GM21528 (cell line): Measurements from ENCODE around the gene JAKMIP2.
"Not testable (repeated sequence)": the region's sequence is repeated elsewhere in the genome, so short reads cannot be mapped to it uniquely, and the experiment has no call there.

ENCODE experiments used
- ATAC-seq: cut with Tn5 transposase; IDR thresholded peaks from one replicate; pipeline ENCODE4 v1.9.1; 2021; ENCODE audit warnings: mild to moderate bottlenecking, moderate library complexity; ENCODE audit not compliant: unreplicated experiment, low FRiP score

The JAKMIP2 gene

DNA sequence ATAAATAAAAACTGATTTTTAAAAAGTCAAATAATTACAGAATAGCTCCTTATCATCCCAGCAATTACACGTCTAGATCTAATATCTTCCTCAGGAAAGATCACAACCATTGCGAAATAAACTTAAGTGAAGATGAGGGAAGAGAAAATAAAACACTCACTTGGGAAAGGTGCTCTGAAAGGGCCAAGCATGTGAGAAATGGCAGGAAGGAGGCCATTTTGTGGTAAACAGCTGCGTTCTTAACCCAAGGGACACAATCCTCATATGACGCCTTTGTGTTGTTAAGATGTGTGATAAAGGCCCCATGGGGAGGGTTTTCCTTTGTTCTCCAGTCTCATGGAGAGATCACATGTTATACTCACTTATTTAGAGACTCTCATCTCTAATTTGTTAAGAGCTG lies 32.5 kb downstream of the JAKMIP2 start:
- no peak for ATAC-seq

DNA sequence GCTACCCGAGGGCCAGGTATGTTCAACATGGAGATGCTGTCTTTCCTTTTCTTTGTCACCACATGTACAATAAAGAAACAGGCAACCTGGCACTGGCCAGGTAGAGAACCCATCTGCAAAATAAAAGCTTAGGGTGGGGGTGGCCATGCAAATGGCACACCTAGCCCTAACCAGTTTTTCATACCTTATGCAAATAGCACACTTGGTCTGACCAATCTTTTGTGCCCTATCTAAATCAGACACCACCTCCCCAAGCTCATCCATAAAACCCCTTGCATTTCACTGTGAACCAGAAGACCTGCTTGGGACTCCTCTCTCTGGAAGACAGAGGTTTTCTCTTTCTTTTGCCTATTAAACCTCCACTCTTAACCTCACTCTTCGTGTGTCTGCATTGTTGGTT lies 33.9 kb downstream of the JAKMIP2 start:
- ATAC-seq: no peak

- ATAC-seq: no peak
These were observed 35.5 kb downstream of the JAKMIP2 start for GRCh38 chr5:147746986-147747385.

DNA sequence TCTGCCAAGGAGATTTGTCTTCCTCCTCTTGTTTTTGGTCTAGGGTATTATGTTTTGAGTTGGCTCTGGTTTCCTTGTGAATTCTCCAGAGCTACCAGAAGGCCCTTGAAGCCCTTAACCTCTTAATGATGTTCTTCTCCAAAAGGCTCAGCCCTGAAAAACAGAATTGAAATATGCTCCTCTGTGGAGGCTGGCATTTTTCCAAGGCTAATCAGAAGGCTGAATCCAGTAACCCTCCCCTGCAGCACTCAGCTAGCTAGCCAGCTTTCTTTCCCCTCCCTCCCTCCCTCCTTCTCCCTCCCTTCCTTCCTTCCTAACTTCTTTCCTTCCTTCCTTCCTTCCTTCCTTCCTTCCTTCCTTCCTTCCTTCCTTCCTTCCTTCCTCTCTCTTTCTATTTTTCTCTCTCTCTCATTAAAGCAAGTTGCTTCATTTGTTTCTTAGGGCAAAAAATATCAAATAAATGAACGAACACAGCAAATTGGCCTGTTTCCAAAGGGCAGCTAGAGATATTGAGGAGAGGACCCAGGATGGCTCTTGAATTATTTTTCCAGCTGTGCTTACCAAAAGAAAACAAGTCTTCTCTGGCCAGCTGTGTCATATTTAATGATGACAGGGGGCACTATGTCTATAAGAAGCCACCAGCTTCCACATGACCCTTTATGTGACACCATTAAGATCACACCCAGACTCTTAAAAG lies 38.7 kb downstream of the JAKMIP2 start:
- ATAC-seq: no peak

- no peak for ATAC-seq
These were observed 39.5 kb downstream of the JAKMIP2 start for GRCh38 chr5:147743012-147743411.

- ATAC-seq: no peak
These were observed 40.4 kb downstream of the JAKMIP2 start for GRCh38 chr5:147742151-147742550.

GRCh38 chr5:147740864-147741263 lies 41.7 kb downstream of the JAKMIP2 start:
- ATAC-seq: no peak

DNA sequence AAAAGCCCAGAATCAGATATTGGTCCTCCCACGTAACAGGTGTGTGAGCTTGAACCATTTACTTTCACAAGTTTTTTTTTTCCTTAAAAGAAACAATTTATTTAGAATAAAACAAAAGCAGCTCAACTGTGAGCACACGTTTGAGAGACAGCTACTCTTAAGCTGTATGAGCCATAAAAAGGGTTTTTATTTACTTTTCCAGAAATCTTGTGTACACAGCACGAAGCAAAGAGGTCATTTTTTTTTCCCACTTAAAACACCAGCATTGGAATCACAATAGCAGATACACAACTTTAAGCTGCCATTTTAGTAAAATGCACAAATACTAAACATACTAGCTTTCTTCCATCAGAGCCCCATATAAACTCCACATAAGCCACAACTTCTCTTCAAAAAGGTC lies 44.6 kb downstream of the JAKMIP2 start:
- no peak for ATAC-seq

- ATAC-seq: no peak
These were observed 46.9 kb downstream of the JAKMIP2 start for GRCh38 chr5:147735621-147736125.

DNA sequence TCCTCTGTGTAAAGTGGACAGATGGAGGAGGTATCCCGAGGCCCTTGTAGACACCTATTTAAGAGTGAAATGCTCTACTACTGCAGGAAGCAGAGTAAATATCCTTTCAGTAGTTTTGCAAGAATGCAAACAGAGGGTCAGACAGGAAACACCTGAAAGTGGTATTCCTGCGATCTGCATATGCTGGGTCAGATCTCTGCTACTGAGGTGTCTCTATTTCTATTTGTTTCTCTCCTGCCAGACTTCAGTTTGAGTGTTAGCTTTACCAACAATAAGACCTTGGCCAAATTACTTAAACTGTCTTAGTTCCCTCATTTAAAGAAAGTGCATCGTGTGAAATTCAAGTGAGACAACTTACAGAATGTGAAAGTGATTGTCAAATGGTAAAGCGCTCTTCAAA lies 47.6 kb downstream of the JAKMIP2 start:
- ATAC-seq: no peak

GRCh38 chr5:147733075-147733474 lies 49.5 kb downstream of the JAKMIP2 start:
- ATAC-seq: no peak

- ATAC-seq: no peak
These were observed 50.1 kb downstream of the JAKMIP2 start for GRCh38 chr5:147732291-147732883.

DNA sequence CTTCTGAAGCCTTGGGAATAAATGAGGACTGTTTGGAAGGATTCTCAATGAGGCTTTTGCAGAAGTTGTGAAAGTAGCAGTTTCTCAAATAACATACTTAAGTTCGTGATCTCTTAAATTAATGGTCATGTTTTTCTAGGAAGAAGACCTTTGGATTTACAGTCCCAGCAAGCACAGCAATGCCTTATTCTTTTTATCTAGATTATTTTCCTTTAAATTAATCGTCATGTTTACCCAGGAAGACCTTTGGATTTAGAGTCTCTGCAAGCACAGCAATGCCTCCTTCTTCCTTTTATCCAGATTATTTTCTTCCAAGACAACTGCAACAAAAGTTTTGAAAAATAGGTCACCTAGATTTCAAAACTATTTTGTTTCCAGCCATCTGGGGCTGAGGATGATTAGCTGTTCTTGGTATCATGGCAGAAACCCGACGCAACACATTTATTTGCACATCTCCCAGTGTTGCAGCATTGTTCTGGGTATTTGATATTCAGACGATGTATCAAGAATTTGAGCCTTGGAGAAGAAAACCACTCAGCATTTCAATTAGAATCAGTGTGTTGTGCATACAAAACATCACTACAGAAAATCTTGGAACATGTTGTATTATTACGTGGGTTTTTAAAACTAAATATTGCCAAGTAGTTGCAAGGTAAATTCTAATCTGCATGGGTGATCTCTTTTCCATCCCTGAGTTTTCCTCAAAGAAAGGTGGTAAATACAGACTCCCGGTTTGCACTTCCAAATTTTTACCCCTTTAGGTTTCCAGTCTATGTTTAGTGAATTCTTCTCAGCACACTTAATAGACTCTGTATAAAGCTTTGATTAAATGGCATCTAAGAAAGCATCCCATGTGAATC lies 50.9 kb downstream of the JAKMIP2 start:
- ATAC-seq: no peak

GRCh38 chr5:147727200-147727599 lies 55.3 kb downstream of the JAKMIP2 start:
- ATAC-seq: no peak

- not testable (repeated sequence) for ATAC-seq
These were observed 61.2 kb downstream of the JAKMIP2 start for GRCh38 chr5:147721191-147721960.

GRCh38 chr5:147713550-147714295 lies 68.8 kb downstream of the JAKMIP2 start:
- ATAC-seq: no peak

DNA sequence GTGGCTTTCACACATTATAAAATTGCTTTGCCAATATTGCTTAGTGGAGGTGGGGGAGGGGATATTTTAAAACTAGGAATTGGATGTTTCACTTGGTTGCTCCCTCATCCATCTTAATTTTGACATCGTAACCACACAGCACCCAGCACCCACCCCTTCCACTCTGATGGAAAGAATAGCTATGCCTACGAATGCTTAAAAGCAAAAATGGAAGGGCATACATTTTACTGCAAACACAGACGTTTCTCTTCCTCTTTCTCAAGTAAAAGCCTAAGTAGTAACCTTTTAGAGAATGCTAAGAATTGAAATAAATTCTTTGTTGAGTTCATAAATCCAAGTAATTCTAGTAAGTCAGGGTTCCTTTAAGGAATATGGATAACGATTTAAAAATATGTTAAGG lies 69.9 kb downstream of the JAKMIP2 start:
- no peak for ATAC-seq

GRCh38 chr5:147712019-147712418 lies 70.5 kb downstream of the JAKMIP2 start:
- no peak for ATAC-seq

- no peak for ATAC-seq
These were observed 71.5 kb downstream of the JAKMIP2 start for GRCh38 chr5:147711019-147711418.

GRCh38 chr5:147708708-147709107 lies 73.8 kb downstream of the JAKMIP2 start:
- no peak for ATAC-seq
